Brain microvascular endothelial cell (primary cell): ENCODE measurements around the gene RABGAP1.

Source experiments
- DNase-seq: peaks from one replicate; pipeline ENCODE4 v3.0.0-alpha.2; 2020
- H3K27ac ChIP-seq: fragments of 250-450 bp; sonication (Bioruptor Pico); 2 replicates; pipeline ENCODE4 v1.5.1; 2020; ENCODE audit warnings: mild to moderate bottlenecking, moderate library complexity
- H3K27me3 ChIP-seq: fragments of 250-450 bp; sonication (Bioruptor Pico); replicated peaks from 2 replicates; pipeline ENCODE4 v1.5.1; 2020; ENCODE audit warnings: mild to moderate bottlenecking
- H3K36me3 ChIP-seq: fragments of 250-450 bp; sonication (Bioruptor Pico); replicated peaks from 2 replicates; pipeline ENCODE4 v1.5.1; 2020; ENCODE audit warnings: mild to moderate bottlenecking
- H3K4me3 ChIP-seq: 2 replicates; pipeline ENCODE4 v1.5.1; 2011; ENCODE audit warnings: low read depth, mild to moderate bottlenecking, control low read depth, low read length, moderate library complexity
- CTCF ChIP-seq: IDR thresholded peaks from 2 replicates; pipeline ENCODE4 v1.5.1; 2011; ENCODE audit warnings: low read depth, mild to moderate bottlenecking, moderate library complexity, low read length, control low read depth, inconsistent platforms; ENCODE audit errors: missing control alignments
- in situ Hi-C: cut with HindIII; loops from 2 replicates; pipeline ENCODE4 v1.10.0; 2017; ENCODE audit warnings: low sequenced_read_pairs, low pct_ligation_motif_present

Gene RABGAP1

DNA sequence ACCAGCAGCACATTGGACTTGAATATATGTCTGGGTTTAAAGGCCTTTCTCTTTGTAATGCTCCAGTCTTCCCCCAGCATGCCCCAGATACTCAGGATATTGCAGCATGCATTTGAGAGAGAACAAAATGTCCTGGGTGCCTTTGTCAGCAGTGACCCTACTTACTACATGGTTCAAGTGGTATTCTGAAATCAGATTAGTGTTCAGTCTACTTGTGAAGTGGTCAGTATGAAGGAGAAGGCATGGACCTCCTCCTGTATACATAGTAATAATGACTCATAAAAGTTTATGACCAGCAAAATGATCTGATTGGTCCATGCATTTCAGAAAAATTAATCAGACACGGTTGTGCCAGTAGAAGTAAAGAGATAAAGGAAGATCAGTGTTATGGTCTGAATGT, 118.0 kb downstream of the RABGAP1 start:
- DNase-seq, result peak; percentile 43
- in situ Hi-C loops, result no loop called here
- Histone ChIP-seq H3K27ac (no peak overlapping the region), H3K36me3 (peaks cover 5% of the 10 kb centered on the region), H3K27me3 (no peaks in the 10 kb centered on the region), H3K4me3 (no peak overlapping the region)
- no peak for TF ChIP-seq CTCF

- no peak overlapping the region for H3K4me3 ChIP-seq
- H3K27ac ChIP-seq, result no peak overlapping the region
- DNase-seq, result no peak
- H3K27me3 ChIP-seq, result no peaks in the 10 kb centered on the region
- no peak for TF ChIP-seq CTCF
- H3K36me3 ChIP-seq, result peaks cover 4% of the 10 kb centered on the region
- in situ Hi-C loops, result no loop called here
Measured at GRCh38 chr9:123059472-123060220, 118.8 kb downstream of the RABGAP1 start.

DNA sequence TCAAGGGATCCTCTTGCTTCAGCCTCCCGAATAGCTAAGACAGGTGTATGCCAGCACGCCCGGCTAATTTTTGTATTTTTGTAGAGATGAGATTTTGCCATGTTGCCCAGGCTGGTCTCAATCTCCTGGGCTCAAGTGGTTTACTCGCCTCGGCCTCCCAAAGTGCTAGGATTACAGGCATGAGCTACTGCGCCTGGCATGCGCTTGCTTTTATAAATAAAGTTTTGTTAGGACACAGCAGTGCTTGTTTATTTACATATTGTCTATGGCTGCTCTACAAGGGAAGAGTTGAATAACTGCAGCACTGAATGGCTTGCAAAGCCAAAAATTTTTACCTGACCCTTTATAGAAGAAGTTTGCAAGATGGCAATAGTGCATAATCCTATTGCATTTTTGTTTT, 120.4 kb downstream of the RABGAP1 start:
- TF ChIP-seq CTCF, result no peak
- in situ Hi-C loops, result no loop called here

DNA sequence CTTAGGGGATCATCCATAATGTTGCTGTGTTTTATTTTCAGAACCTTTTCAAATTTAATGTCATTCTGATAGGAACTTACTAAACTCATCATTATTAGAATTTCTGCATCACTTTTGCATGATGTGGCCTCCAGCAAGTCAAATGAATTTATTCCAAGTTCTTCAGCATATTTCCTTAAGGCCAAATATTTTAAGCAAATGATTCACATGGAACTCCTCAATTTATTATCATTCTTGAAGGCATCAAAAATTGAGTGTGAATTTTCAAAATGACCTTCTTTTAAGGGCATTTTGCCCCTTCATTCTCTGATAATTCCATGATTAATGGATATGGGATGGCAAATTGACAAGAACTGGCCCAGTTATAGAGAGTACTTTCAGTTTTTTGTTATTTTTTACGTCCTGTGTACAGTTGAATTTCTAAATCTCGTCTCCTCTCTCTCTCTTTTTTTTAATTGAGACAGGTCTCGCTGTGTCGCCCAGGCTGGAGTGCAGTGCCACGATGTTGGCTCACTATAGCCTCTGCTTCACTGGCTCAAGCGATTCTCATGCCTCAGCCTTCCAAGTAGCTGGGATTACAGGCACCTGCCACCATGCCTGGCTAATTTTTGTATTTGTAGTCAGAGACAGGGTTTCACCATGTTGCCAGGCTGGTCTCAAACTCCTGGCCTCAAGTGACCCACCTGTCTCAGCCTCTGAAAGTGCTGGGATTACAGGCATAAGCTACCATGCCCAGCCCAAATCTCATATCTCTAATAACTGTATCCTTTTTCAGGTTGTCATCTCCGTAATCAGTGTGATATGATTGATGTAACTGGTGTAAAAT, 121.7 kb downstream of the RABGAP1 start:
- no peaks in the 10 kb centered on the region for H3K36me3 ChIP-seq

More for the DNA sequence above, 120.4 kb downstream of the RABGAP1 start:
- Histone ChIP-seq H3K27me3 (no peaks in the 10 kb centered on the region), H3K27ac (no peak overlapping the region), H3K36me3 (no peaks in the 10 kb centered on the region), H3K4me3 (no peak overlapping the region)
- no peak for DNase-seq

GRCh38 chr9:123063177-123063598, 122.4 kb downstream of the RABGAP1 start:
- Histone ChIP-seq H3K36me3 (no peaks in the 10 kb centered on the region), H3K27ac (no peak overlapping the region), H3K27me3 (no peaks in the 10 kb centered on the region), H3K4me3 (no peak overlapping the region)
- no peak for TF ChIP-seq CTCF
- DNase-seq, result no peak
- in situ Hi-C loops, result no loop called here

More for the DNA sequence above, 121.7 kb downstream of the RABGAP1 start:
- no peak for TF ChIP-seq CTCF
- H3K27me3 ChIP-seq, result no peaks in the 10 kb centered on the region
- no peak overlapping the region for H3K4me3 ChIP-seq
- no peak overlapping the region for H3K27ac ChIP-seq
- in situ Hi-C loops, result no loop called here
- DNase-seq, result no peak
